SIG-M5 treated with dmso at 0.1 percent for 504 hours (cell line): Measurements from ENCODE around the gene WDFY4.

Source experiments
- DNase-seq: peaks from one replicate; lab custom pipeline; 2025; ENCODE audit not compliant: unreplicated experiment; lab: John Stamatoyannopoulos, UW

Gene WDFY4

DNA sequence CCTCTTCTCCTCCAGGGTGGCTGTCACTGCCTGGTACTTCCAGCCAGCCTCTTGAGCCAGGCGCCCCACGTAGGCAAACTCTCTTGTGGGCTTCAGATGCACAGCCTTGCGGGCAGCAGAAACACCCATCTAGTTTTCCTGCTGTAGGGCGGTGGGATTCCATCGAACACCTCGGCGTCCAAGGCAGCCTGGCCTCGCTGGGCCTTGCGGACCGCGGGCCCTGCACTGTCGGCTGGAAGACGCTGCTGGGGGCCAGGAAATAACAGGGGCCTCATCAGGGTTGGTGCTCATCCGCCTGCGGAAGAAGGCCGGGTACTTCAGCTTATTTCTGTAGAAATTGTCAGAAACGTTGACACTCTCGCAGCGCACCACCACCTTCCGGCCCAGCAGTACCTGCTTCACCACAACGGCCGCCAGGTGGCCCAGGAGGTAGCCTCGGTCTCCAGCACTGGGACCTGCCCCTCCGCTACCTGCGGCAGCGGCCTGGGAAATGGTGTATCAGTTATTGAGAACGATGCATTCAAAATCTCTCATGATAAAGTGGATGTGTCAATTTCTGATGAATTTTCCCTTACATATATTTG lies 61.1 kb downstream of the WDFY4 start:
- DNase-seq: no peak

DNA sequence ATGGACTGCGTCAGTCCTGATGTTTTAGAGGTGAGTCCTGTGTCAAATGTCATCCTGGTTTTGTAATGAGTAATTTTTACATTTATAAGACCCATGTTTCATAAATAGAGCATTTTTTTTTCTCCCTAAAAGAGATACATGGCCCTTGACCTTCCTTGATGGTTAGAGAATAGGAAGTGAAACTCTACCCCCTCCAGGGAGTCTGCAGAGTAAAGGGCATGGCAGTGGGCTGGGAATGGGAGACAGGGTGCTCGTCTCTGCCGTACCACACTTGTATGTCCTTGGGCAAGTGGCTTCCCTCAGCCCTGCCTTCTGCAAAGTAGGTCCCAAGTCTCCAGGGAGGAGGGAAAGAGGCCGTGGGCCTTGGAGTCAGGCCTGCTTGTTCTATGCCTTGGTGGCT lies 63.9 kb downstream of the WDFY4 start:
- DNase-seq: peak; percentile 58

DNA sequence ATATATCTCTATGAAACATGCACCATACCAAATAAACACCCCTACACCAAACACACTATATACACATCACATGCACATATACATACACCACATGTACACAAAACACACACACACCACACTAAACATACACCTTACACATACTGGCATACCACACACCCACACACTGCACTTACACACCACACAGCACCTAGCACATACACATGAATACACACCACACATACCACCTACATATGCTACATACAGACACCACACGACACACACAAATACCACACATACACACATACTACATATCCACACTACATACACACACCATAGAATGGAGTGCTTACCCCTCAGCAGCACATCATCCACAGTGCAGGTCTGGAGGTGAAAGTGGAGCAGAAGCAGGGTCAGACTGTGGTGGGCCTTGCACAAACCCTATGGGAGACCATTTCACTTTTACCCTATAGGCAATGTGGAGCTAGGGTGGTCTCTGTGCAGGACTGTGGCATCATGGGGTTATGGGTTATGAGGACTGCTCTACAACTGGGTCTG lies 64.6 kb downstream of the WDFY4 start:
- no peak for DNase-seq

DNA sequence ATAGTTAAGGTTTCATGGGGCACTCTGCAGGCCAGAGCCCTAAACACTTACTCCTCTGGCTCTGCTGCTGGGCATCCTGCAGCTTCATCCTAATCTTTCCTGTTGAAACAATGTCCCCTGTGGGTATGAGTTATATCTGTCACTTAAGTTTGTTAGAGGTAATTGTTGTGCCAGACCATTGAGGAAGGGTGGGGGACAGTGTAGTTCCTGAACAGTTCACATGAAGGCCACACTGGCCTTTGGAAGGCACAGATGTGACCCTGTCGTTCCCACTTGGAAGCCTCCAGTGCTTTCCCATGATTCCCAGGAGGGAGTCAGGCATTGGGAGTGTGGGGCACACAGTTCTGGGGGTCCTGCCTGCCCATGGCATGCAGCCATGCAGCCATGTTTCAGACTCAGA lies 65.3 kb downstream of the WDFY4 start:
- DNase-seq: no peak

DNA sequence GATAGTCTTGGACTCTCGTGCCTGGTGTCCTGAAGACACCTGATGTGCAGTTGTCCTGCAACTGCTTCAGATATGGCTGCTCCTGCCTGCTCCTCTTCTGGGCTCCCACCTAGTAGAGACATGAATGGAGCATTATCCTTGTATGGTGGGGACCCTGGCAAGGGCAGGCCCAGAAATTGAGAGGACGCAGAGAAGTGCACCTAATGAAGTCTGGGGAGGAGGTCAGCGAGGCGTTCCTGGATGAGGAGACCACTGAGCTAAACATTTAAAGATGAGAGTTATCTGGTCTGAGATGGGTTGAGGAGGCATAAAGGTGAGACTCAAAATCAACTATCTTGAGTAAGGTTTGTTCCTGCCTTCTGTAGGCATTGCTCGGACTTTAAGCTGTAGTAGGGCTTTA lies 66.3 kb downstream of the WDFY4 start:
- DNase-seq: no peak

DNA sequence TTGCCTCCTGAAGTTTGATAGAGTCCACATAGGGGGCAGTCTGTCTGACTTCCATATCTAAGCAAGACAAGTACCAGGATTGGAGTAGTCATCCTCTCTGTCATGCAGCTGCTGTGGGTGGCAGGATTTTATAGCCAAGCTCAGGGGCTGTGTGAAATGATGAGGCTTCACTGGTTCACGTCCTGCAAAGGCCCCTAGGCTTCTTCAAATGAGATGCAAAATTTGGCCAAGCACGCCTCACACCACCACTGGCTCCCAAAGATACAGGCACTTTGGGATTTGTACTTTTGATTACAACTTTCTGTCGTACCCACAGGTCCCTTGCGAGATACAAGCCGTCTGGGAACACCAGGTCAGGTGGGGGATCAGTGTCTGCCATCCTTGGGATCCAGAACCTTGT lies 67.1 kb downstream of the WDFY4 start:
- DNase-seq: no peak

DNA sequence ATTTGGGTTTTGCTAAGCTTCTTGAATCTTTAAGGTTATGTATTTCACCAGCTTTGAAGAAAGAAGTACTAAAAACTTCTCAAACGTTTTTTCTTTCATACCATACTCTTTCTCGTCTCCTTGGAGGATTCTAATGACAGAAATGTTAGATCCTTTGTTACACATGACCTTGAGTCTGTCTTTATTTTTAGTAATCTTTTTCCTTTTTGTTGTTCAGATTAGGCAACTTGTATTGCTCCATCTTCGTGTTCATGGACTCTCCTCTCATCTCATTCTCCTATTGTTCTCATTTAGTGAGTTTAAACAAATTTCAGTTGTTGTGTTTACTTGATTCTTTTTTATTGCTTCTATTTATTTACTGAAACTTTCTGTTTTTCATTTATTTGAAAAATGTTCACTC lies 73.7 kb downstream of the WDFY4 start:
- DNase-seq: peak; percentile 39

DNA sequence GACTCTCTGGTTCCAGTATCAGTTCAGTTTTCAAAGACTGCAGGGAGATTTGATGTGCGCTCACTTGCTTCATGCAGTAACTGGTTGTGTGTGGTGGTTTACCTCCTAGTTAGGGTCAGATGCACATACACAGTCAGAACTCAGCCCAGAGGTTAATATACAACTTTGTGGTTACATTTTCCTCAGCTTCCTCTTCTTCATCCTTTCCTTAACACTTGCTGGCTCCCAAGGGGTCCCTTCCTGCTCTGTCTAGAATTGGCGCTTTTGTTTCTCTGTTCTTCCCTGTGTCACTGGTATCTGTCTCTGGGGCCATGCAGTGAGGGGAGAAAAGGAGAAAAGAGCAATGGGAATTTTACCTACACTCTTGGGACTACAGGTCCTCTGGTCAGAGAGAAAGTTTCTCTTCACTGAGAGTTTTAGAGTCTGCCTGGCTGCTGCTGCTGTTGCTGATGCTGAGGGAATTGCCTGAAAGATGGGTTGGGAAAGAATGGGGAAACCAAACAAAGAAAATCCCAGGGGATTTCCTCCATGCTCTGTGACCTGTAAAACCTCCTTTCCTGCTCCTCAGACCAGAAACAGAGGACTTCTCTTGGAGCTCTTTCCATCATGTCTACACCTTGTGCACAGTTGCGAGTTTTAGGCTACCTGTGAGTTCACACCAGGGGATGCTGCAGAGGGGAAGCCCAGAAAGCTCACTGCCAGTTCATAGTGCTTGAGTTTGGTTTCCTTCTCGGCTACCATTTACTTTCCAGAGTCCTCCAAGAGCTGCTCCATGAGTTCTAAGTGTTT lies 74.6 kb downstream of the WDFY4 start:
- DNase-seq: peak; percentile 53

DNA sequence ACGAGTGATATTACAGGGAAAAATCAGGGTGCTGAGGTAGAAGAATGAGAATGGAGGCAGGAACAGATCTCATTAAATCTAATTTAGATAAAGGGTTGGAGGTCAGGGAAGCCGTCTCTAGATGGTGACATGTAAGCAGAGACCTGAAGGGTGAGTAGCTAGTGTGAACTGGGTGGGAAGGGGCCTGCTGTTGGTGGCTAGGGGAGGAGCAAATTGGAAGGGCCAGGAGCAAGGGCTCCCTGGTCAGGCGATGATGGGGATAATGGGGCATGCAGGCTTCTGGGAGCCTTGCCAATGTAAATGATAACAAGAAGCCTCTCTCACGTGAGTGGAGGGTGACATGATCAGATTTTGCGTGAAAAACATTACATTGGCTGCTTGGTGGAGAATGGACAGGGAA lies 76.3 kb downstream of the WDFY4 start:
- no peak for DNase-seq

DNA sequence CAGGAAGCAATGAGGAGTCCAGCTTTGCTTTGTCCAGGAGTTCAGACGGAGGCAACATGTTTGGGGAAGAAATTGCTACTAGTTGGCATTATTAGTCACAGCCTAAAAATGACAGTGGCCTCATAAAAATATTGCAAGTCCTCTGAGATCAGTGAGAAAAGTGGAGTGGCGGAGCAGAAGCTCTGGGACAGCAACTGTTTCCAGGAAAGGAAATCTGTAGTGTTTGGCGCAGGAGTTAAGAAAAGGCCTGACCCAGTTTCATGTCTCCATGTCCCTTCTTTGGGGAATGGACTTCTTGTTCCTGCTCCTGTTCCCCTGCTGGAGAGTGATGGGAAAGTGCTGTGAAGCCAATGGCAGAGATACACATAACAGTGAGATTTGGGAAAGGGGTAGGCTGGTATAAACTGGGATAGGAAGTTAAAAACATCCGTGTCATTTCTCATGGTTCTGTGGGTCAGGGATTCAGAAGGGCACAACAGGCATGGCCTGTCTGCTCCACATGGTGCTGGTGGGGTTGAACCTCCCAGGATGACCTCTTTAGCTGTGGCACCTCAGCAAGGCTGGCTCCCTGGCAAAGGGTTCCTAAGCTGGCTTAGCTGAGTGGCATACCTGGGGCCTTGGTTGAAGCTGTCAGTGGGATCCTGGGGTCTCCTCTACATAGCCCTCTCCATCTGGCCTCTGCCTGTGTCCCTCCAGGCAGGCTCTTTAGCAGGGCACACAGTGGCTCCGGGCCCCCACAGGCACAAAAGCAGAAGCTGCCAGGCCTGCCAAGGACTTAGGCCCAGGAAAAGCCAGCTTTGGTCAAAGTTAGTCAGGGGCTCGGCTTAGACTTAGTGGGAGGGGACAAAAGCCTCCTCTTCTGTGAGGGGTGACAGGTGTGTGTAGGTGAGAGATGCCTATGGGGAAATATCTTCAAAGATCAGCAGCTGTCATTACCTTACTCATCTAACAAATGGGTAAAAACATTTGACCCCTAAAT lies 77.7 kb downstream of the WDFY4 start:
- DNase-seq: no peak

DNA sequence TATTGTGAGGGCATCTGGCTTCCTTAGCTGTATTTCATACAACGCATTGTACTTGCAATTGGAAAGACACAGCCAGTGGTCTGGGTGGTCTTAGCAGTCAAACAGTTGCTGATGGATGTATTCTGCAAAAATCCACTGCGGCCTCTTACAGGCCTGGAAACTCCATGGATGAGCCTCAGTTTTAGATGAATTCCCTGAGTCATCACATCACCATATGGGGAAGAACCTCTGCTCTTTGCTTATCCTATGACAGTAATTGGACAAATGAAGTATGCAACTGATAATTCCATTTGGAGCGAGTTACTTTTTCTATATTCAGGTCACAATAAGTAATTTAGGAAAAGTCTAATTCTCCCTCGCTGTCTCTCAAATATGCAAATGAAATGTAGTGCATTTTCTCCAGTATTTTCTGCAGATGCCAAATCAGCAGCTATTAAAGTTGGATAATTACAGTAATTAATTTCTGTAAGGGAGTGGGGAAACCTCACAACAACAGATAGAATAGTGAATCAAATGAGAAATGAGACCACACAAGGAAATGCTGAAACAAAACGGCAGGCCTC lies 78.8 kb downstream of the WDFY4 start:
- DNase-seq: no peak

DNA sequence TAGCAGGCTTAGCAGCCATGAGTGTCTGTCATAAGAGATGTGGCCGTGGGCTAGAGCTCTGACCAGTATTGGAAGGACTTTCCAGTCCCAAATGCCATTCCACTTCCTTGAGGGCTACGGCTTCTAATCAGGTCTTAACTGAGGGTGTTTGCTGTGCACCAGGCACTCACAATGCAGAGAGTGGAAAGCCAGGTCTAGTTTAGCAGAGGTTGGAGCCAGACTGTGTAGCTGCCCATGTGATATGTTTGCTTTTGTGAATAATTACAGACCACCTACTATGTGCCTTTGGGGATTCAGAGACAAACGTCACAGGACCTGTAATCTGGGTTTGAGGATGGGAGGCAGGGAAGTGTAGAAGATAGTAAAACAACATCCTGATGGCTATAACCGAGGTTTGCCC lies 79.8 kb downstream of the WDFY4 start:
- no peak for DNase-seq

DNA sequence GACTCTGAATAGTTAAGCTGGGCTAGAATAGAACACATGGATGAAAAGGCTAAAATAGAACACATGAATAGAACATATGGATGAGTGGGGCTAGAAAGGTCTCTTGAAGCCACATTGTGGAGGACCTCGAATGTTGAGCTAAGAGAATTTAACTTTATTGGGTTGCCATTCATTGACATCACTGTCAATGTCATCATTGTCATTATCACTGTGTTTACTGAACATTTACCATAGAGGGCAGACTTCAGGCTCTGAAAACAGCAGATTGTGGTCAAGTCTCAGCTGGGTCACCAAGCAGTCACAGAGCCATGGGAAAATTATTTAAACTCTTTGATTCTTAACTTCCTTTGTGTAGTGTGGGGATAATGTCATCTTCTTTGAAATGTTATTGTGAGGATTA lies 80.4 kb downstream of the WDFY4 start:
- DNase-seq: no peak

DNA sequence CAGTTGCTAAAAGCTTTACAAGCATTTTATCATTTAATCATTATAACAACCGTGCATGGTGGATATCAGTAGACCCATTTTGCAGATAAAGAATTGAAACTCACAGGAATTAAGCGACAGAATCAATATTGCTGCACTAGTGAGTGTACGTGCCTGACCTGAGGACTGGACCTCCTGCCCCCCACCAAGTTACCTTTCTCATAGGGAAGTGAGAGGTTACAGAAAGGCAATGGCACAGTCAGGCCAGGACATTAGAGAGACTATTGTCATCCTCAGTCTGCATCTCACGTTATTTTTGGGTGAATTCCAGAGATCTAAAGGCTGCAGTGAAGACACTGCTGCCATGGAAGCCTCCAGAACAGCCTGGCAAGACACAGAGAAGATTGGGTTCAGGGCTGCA lies 80.9 kb downstream of the WDFY4 start:
- no peak for DNase-seq

DNA sequence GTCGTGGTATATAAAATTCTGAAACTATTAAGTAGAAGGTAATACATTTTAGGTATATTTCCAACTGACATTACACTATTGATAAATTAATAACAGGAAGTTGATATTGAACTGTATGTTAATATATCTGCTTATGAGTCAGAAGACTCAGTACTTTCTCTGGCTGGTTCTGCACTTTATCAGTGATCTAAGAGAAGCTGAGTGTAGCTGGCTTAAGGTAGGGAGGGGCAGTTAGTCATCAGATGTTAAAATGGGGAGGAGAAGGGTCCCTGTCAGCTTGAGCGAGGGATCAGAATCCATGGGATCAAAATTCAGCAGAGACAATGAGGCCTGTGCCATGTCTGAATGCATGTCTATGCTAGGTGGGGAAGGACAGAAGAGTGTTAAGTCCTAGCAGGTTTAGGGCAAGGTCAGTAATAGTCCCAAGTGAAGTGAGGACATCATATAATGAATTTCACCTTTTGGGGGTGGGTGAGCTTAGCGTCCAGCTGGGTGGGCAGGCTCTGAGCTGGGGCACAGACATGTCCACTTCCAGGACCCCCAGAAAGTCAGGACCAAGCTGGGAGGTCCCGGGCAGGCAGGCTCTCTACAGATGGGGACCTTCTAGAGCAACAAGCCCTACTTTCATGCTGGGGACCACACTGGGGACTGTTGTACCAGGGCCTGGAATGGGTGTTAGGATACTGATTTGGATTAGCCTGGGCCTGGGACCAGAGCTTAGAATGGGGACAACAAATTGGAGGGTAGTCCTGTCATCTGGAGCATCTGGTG lies 82.9 kb downstream of the WDFY4 start:
- DNase-seq: no peak

DNA sequence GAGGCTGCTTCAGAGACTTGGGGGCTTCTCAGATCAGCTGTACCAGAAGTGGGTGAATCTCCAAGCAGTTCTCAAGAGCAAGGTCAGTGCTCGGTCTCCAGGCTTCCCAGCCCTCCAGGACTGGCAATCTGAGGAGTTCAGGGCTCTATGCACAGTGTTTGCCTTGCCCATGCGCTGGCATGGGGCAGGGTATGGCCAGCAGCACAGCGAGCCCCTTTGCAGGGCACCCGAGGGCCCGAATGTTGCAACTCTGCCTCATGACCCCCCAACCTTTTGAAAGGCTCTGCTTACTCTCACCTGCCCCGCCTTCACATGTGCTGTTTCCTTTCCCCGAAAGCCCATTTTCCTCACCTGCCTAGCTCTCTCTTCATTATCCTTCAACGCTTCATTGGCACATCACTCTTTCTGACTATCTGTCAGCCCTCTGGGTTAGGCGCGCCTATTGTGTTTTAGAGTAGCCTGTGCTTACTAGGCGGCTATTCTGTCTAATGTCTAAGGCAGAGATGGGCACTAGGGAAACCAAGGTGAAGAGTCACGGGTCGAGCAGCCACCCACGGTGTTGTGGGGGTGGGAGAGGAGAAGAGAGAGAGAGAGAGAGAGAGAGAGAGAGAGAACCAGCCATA lies 83.6 kb downstream of the WDFY4 start:
- DNase-seq: no peak

DNA sequence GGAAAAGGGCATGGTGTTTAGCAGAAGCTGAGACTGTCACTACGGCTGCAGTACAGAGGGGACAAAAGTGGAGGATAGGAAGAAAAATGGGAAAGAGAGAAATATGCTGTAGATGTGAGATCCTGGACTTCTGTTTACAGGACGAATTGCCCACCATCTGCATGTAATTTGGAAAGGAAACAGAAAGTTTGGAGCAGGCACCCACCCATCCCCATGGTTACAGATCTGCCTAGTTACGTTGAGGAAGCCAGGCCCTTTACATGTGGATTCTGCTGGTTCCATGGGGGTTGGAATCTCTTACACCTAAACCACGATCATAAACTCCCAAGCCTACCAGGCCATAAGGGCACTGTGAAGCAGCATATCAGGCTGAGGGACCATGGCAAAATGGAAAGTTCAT lies 84.3 kb downstream of the WDFY4 start:
- no peak for DNase-seq

DNA sequence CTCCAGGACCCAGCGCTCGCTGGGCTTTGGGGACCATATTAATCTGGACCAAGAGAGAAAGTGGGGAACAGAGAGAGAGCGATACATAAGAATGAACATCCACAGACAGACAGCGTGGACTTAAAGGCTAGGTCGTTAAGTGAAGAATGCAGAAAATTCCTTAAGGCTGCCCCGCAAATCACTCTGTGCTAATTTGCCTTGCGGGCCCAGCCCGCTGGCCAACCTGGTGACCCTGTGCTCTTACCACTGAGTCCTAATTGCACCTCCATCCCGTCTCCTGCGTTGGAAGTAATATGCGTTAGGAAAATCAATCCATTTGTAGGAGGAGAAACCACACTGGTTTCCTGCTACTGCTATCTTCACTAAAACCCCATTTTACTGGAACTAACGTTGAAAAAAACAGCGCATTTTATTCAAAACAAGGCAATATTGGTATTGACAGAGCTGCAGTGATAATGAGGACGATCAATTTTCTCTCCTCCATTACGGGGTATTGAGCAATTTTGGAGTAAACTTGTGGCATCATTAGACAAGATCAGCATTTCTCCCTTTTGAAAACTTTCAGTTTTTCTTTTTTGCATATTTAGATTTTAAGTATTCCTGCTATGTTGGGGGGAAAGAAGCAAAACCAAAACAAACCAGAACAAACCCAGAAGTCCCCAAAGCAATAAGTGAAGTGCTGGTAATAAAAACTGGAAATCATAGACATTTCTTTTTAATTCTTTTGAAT lies 85.2 kb downstream of the WDFY4 start:
- DNase-seq: no peak

DNA sequence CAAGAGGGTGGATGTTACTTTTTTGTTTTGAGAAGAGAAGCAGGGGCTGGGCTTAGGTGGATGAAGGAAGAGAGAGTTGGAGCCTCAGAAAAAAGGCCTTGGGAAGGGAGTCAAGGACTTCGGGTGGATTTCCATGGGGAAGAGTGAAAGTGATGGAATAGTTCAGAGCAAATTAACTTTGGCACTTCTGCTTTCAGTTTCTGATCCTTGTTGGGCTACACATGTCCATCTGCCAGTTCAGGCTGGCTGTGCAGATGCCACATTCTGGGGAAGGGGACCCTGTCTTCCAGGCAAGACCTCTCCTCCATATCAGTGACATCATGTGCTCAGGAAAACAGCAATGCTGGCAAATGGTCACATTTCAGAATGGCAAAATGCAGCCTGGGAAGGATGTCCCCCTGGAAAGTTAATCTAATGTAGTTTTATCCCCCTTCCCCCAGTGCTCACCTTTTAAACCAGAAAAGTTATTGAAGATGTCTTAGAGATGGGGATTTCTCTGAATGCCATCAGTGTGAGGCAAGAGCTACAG lies 86.0 kb downstream of the WDFY4 start:
- DNase-seq: no peak
